Caco-2 (cell line): ENCODE data around the gene CECR2. TPM values are rescaled to one million over a fixed set of nuclear protein-coding genes. Genes with fewer than 3 reads are reported as not detected.

ENCODE experiments used
- BruUV-seq: library from RNA; stranded (reverse); fragments of 400-500 nt; replicated peaks from 2 replicates; lab custom pipeline; 2021; lab: Mats Ljungman, UMichigan
- CTCF ChIA-PET: fragments of 300-600 bp; sonication (Branson Sonifier 250); formaldehyde crosslinking; loops from one replicate; lab custom pipeline; 2022; ENCODE audit warnings: antibody characterized with exemption; lab: Charles Lee
- POLR2A ChIA-PET: fragments of 300-600 bp; sonication (Branson Sonifier 250); formaldehyde crosslinking; loops from one replicate; lab custom pipeline; 2022; ENCODE audit warnings: antibody characterized with exemption; lab: Charles Lee
- DNase-seq, 2 experiments: peaks; one replicate each; pipeline versions ENCODE4 v3.0.0 to v3.0.0-alpha.2; 2020 to 2022
- H3K27me3 ChIP-seq: replicated peaks from 2 replicates; pipeline ENCODE4 v1.6.0; 2011; ENCODE audit warnings: low read length; ENCODE audit not compliant: control insufficient read depth, insufficient read depth
- H3K36me3 ChIP-seq: 2 replicates; pipeline ENCODE4 v1.5.1; 2011; ENCODE audit warnings: low read length; ENCODE audit not compliant: control insufficient read depth, insufficient read depth
- H3K4me1 ChIP-seq: fragments of 250-450 bp; sonication (Bioruptor Pico); 2 replicates; pipeline ENCODE4 v1.5.1; 2020; ENCODE audit warnings: mild to moderate bottlenecking
- H3K4me3 ChIP-seq: 2 replicates; pipeline ENCODE4 v1.5.1; 2011; ENCODE audit warnings: low read depth, mild to moderate bottlenecking, control low read depth, low read length
- H3K9me3 ChIP-seq: fragments of 250-450 bp; sonication (Bioruptor Pico); 2 replicates; pipeline ENCODE4 v1.5.1; 2020; ENCODE audit warnings: mild to moderate bottlenecking, moderate library complexity
- H3K27ac Mint-ChIP-seq: one replicate; pipeline ENCODE4 v1.8.0; 2022; ENCODE audit warnings: mixed read lengths; ENCODE audit not compliant: unreplicated experiment
- H3K27me3 Mint-ChIP-seq: one replicate; pipeline ENCODE4 v1.8.0; 2022; ENCODE audit warnings: mixed read lengths; ENCODE audit not compliant: insufficient read depth, unreplicated experiment
- H3K36me3 Mint-ChIP-seq: one replicate; pipeline ENCODE4 v1.8.0; 2022; ENCODE audit warnings: mild to moderate bottlenecking, mixed read lengths; ENCODE audit not compliant: insufficient read depth, unreplicated experiment
- H3K4me1 Mint-ChIP-seq: one replicate; pipeline ENCODE4 v1.8.0; 2022; ENCODE audit warnings: low read depth, mixed read lengths; ENCODE audit not compliant: unreplicated experiment
- H3K4me3 Mint-ChIP-seq: one replicate; pipeline ENCODE4 v1.8.0; 2022; ENCODE audit warnings: mild to moderate bottlenecking, moderate library complexity, mixed read lengths; ENCODE audit not compliant: unreplicated experiment
- H3K9me3 Mint-ChIP-seq: one replicate; pipeline ENCODE4 v1.8.0; 2022; ENCODE audit warnings: mixed read lengths; ENCODE audit not compliant: unreplicated experiment
- intact Hi-C: fragments of 100-400 bp; cut with micrococcal nuclease; formaldehyde crosslinking; loops from one replicate; pipeline ENCODE4 v1.10.0; 2022; ENCODE audit not compliant: unreplicated experiment
- total RNA-seq: library from RNA; stranded (reverse); gene quantifications from 2 replicates; pipeline ENCODE4 v1.2.3, GENCODE V29; 2022
- TF ChIP-seq, protein P1 (sequence below), 2 experiments: fragments of 200-600 bp in 1 of 2; IDR thresholded peaks; 1 replicate in 1 of 2; 2 replicates in 1 of 2; pipeline versions ENCODE4 v1.5.1 to v1.8.0; 2011 to 2022; ENCODE audit warnings: antibody characterized with exemption in 1 of 2, control low read depth in 1 of 2, inconsistent platforms in 1 of 2, low read depth in 1 of 2, low read length in 1 of 2, mild to moderate bottlenecking in 1 of 2, moderate library complexity in 1 of 2; ENCODE audit not compliant: insufficient read depth in 1 of 2, severe bottlenecking in 1 of 2, unreplicated experiment in 1 of 2

CECR2 gene
- total RNA-seq, 1 experiment from 2014 or later = 1.1 TPM

- no TSS peak for BruUV-seq
- no peaks in the 10 kb centered on the region for H3K36me3 ChIP-seq
Observed at GRCh38 chr22:17484608-17485007, 115.3 kb downstream of the CECR2 start.

DNA sequence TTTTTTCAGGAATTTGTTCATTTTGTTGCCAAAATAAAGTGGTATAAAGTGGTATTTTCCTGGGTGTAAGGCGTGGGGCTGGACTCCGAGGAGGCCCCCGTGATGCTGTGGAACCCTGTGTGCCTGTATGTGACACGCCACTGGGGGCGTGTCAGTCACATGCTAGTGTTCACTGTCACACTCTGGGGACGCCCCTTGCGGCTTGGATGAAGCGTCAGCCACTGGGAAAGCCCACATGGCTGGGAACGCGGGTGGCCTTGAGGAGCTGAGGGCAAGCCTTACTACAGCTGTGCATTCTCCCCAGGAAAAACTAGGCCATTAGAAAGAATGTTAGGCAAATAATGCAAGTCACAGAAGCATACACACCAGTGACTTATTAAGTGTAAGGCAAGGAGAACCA, 117.1 kb downstream of the CECR2 start:
- no peaks in the 10 kb centered on the region for H3K36me3 ChIP-seq
- Mint-ChIP-seq H3K36me3 (no peaks in the 10 kb centered on the region), H3K4me3 (no peak overlapping the region), H3K27me3 (no peaks in the 10 kb centered on the region), H3K9me3 (no peaks in the 10 kb centered on the region), H3K27ac (no peak overlapping the region), H3K4me1 (no peaks in the 10 kb centered on the region)
- CTCF ChIA-PET = no interaction called here
- DNase-seq = no peak
- no peak overlapping the region for H3K4me3 ChIP-seq
- no peaks in the 10 kb centered on the region for H3K4me1 ChIP-seq
- no peaks in the 10 kb centered on the region for H3K27me3 ChIP-seq
- no peaks in the 10 kb centered on the region for H3K9me3 ChIP-seq
- intact Hi-C loops = no loop called here
- BruUV-seq = no TSS peak
- POLR2A ChIA-PET = no interaction called here
- TF ChIP-seq, protein P1, sequence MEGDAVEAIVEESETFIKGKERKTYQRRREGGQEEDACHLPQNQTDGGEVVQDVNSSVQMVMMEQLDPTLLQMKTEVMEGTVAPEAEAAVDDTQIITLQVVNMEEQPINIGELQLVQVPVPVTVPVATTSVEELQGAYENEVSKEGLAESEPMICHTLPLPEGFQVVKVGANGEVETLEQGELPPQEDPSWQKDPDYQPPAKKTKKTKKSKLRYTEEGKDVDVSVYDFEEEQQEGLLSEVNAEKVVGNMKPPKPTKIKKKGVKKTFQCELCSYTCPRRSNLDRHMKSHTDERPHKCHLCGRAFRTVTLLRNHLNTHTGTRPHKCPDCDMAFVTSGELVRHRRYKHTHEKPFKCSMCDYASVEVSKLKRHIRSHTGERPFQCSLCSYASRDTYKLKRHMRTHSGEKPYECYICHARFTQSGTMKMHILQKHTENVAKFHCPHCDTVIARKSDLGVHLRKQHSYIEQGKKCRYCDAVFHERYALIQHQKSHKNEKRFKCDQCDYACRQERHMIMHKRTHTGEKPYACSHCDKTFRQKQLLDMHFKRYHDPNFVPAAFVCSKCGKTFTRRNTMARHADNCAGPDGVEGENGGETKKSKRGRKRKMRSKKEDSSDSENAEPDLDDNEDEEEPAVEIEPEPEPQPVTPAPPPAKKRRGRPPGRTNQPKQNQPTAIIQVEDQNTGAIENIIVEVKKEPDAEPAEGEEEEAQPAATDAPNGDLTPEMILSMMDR (IDR thresholded peaks at IDR 0.05; ENCODE audit: insufficient read depth in 1 of 2, low read depth in 1 of 2, low read length in 1 of 2, severe bottlenecking in 1 of 2, unreplicated experiment in 1 of 2) = no peak

More at GRCh38 chr22:17484608-17485007, 115.3 kb downstream of the CECR2 start:
- ChIA-PET POLR2A (no interaction called here), CTCF (interaction anchor here (0.5 kb wide), 1 partner anchor 42 kb away, joined by 3 read pairs; no protein-coding TSS in a partner anchor)
- intact Hi-C loops = no loop called here
- H3K9me3 Mint-ChIP-seq = no peaks in the 10 kb centered on the region
- no peaks in the 10 kb centered on the region for H3K36me3 Mint-ChIP-seq
- no peak for DNase-seq
- Histone ChIP-seq H3K4me3 (no peak overlapping the region), H3K4me1 (no peaks in the 10 kb centered on the region), H3K9me3 (no peaks in the 10 kb centered on the region), H3K27me3 (no peaks in the 10 kb centered on the region)
- TF ChIP-seq, protein P1 (IDR thresholded peaks at IDR 0.05; ENCODE audit: insufficient read depth in 1 of 2, low read depth in 1 of 2, low read length in 1 of 2, severe bottlenecking in 1 of 2, unreplicated experiment in 1 of 2) = no peak
- no peaks in the 10 kb centered on the region for H3K27me3 Mint-ChIP-seq
- no peaks in the 10 kb centered on the region for H3K4me1 Mint-ChIP-seq
- H3K4me3 Mint-ChIP-seq = no peak overlapping the region
- no peak overlapping the region for H3K27ac Mint-ChIP-seq

DNA sequence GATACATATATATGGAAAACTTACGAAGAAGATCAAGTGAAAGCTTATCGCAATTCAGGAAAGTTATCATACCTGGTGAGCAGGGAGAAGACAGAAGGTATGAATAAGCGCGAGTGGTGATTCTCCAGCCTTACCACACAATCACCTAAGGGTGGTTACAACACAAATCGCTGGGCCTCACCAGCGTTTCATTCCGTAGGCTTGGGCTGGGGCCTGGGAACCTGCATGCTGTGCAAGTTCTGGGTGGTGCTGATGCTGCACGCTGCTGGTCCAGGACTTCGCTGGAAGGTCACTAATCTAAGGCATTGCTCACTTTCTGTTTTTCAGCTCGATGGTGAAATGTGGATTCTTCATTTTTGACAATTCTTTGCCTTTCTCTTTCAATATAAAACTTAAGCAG, 117.5 kb downstream of the CECR2 start:
- intact Hi-C loops = no loop called here
- no peaks in the 10 kb centered on the region for H3K27me3 Mint-ChIP-seq
- Histone ChIP-seq H3K4me1 (no peaks in the 10 kb centered on the region), H3K27me3 (no peaks in the 10 kb centered on the region), H3K36me3 (no peaks in the 10 kb centered on the region), H3K9me3 (no peaks in the 10 kb centered on the region), H3K4me3 (no peak overlapping the region)
- no peaks in the 10 kb centered on the region for H3K4me1 Mint-ChIP-seq
- no peak for DNase-seq
- H3K36me3 Mint-ChIP-seq = no peaks in the 10 kb centered on the region
- H3K9me3 Mint-ChIP-seq = no peaks in the 10 kb centered on the region
- no peak overlapping the region for H3K4me3 Mint-ChIP-seq
- ChIA-PET CTCF (no interaction called here), POLR2A (no interaction called here)
- no peak overlapping the region for H3K27ac Mint-ChIP-seq
- no TSS peak for BruUV-seq
- TF ChIP-seq, protein P1 (IDR thresholded peaks at IDR 0.05; ENCODE audit: insufficient read depth in 1 of 2, low read depth in 1 of 2, low read length in 1 of 2, severe bottlenecking in 1 of 2, unreplicated experiment in 1 of 2) = no peak
